HepG2 (cell line): ENCODE results near the gene ALOXE3. TPM values are rescaled to one million over a fixed set of nuclear protein-coding genes. Genes with fewer than 3 reads are reported as not detected.

Experiments
- BCL6 ChIP-seq: IDR thresholded peaks from 2 replicates; pipeline ENCODE4 v1.6.1; 2016; ENCODE audit warnings: missing genetic modification reagents, missing compliant biosample characterization
- DNMT1 ChIP-seq: sonication (generic); formaldehyde crosslinking; IDR thresholded peaks from 2 replicates; pipeline ENCODE4 v1.5.1; 2020; ENCODE audit warnings: mild to moderate bottlenecking, missing genetic modification reagents
- GLI4 ChIP-seq: sonication (generic); formaldehyde crosslinking; IDR thresholded peaks from 2 replicates; pipeline ENCODE4 v1.5.1; 2020; ENCODE audit warnings: missing genetic modification reagents, mild to moderate bottlenecking, moderate library complexity, borderline replicate concordance
- HDAC1 ChIP-seq: sonication (generic); formaldehyde crosslinking; IDR thresholded peaks from 2 replicates; pipeline ENCODE4 v1.5.1; 2020; ENCODE audit warnings: mild to moderate bottlenecking, missing genetic modification reagents
- NCOR1 ChIP-seq: fragments of 200-600 bp; sonication (generic); IDR thresholded peaks from 2 replicates; pipeline ENCODE4 v1.7.0; 2017; ENCODE audit warnings: antibody characterized with exemption, low read length, borderline replicate concordance
- PLRG1 ChIP-seq: fragments of 450-650 bp; conservative IDR thresholded peaks from 2 replicates; pipeline ENCODE4 v1.6.1; 2016
- TMF1 ChIP-seq: sonication (generic); formaldehyde crosslinking; IDR thresholded peaks from 2 replicates; pipeline ENCODE4 v1.8.1; 2022; ENCODE audit warnings: low read depth, missing genetic modification reagents
- ZNF510 ChIP-seq: sonication (generic); formaldehyde crosslinking; IDR thresholded peaks from 2 replicates; pipeline ENCODE4 v1.4.0; 2020; ENCODE audit warnings: low read depth, mild to moderate bottlenecking, missing genetic modification reagents
- ZNF550 ChIP-seq: sonication (generic); formaldehyde crosslinking; IDR thresholded peaks from 2 replicates; pipeline ENCODE4 v1.4.0; 2020; ENCODE audit warnings: mild to moderate bottlenecking, missing genetic modification reagents, borderline replicate concordance
- ZNF792 ChIP-seq: IDR thresholded peaks from 2 replicates; pipeline ENCODE4 v1.6.1; 2016
- ZNF83 ChIP-seq: sonication (generic); formaldehyde crosslinking; IDR thresholded peaks from 2 replicates; pipeline ENCODE4 v1.4.0; 2020; ENCODE audit warnings: missing genetic modification reagents, mild to moderate bottlenecking, borderline replicate concordance
- polyA plus RNA-seq, 8 experiments: library from polyadenylated mRNA; depleted of rRNA in 3 of 8; stranded (reverse) in 7 of 8; unstranded in 1 of 8; fragments of >200 nt; fragmentation: Illumina TruSeq in 4 of 8; extraction: Trizol in 4 of 8; gene quantifications; 2 replicates each; pipeline versions ENCODE4 v1.2.1 to v1.2.3, GENCODE V29; 2011 to 2016; ENCODE audit warnings: low read depth in 4 of 8, missing spikeins in 1 of 8, mixed read lengths in 1 of 8; ENCODE audit not compliant: insufficient read depth in 1 of 8
- total RNA-seq, 5 experiments: library from RNA; depleted of rRNA; stranded (reverse); fragments of >200 nt; fragmentation: Illumina TruSeq; extraction: Trizol; gene quantifications; 2 replicates each; pipeline ENCODE4 v1.2.3, GENCODE V29; 2016; ENCODE audit warnings: low read depth in 1 of 5
- TF ChIP-seq, protein P1 (sequence below): sonication (generic); formaldehyde crosslinking; IDR thresholded peaks from 2 replicates; pipeline ENCODE4 v1.8.0; 2022; ENCODE audit warnings: mild to moderate bottlenecking, missing genetic modification reagents; ENCODE audit not compliant: insufficient replicate concordance
- TF ChIP-seq, protein P2 (sequence below): fragments of 450-650 bp; IDR thresholded peaks from 2 replicates; pipeline ENCODE4 v1.6.1; 2017; ENCODE audit warnings: mild to moderate bottlenecking
- TF ChIP-seq, protein P3 (sequence below): sonication (generic); formaldehyde crosslinking; IDR thresholded peaks from 2 replicates; pipeline ENCODE4 v1.4.0; 2020; ENCODE audit warnings: missing genetic modification reagents, mild to moderate bottlenecking, borderline replicate concordance
- TF ChIP-seq, protein P4 (sequence below): sonication (generic); formaldehyde crosslinking; IDR thresholded peaks from 2 replicates; pipeline ENCODE4 v1.9.0; 2021; ENCODE audit warnings: missing genetic modification reagents, mild to moderate bottlenecking, borderline replicate concordance
- TF ChIP-seq, protein P5 (sequence below): sonication (generic); formaldehyde crosslinking; IDR thresholded peaks from 2 replicates; pipeline ENCODE4 v1.8.1; 2023; ENCODE audit warnings: mild to moderate bottlenecking, moderate library complexity, missing genetic modification reagents

ALOXE3 gene
- total and polyA plus RNA-seq, 2 of the 13 experiments (the other 11 are each of a cell fraction or from before 2014, with no cell fraction given) = 0.07 TPM; not detected in 1

DNA sequence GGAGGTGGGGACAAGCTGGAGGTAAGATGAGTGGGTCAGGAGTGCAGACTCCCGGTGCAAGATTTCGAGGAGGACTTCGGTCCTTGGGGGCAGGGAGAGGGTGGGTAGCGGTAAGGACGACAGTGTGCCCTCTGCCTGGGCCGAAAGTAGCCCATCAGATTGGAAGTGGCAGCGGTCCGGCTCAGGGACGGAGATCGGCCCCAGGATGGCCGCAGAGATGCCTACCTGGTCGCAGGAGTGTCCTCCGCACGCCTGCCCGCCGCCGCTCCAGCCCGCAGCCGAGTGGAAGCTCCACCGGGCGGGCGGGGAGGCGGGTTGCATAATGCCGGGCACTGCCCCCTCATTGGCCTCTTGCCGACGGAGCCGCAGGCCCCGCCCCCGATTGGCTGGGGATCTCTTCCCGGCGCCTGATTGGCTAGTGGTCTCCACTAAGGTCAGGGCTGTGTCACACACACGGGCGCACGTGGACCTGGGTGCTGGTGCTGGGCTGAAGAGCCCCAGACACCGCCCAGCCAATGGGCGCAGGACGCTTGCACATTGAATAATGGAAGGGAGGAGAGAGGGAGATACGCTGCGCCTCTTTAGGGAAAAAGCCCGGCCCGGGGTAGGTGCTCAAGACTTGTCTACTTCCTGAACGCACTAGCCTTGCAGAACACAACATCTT lies 33.9 kb upstream of the ALOXE3 start, which contains the start of gene PER1 (continued):
- TF ChIP-seq HDAC1 (CRISPR knock-in tag) = peak; percentile 59; the same call in 1 of the 2 replicates
- no peak for TF ChIP-seq PLRG1
- peak; percentile 36; the same call in 1 of the 2 replicates for TF ChIP-seq ZNF792 (CRISPR knock-in tag)
- no peak for TF ChIP-seq TMF1 (CRISPR knock-in tag)
- TF ChIP-seq, protein P1, sequence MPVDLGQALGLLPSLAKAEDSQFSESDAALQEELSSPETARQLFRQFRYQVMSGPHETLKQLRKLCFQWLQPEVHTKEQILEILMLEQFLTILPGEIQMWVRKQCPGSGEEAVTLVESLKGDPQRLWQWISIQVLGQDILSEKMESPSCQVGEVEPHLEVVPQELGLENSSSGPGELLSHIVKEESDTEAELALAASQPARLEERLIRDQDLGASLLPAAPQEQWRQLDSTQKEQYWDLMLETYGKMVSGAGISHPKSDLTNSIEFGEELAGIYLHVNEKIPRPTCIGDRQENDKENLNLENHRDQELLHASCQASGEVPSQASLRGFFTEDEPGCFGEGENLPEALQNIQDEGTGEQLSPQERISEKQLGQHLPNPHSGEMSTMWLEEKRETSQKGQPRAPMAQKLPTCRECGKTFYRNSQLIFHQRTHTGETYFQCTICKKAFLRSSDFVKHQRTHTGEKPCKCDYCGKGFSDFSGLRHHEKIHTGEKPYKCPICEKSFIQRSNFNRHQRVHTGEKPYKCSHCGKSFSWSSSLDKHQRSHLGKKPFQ (CRISPR knock-in tag) = no peak
- TF ChIP-seq ZNF550 = no peak
- TF ChIP-seq, protein P2, sequence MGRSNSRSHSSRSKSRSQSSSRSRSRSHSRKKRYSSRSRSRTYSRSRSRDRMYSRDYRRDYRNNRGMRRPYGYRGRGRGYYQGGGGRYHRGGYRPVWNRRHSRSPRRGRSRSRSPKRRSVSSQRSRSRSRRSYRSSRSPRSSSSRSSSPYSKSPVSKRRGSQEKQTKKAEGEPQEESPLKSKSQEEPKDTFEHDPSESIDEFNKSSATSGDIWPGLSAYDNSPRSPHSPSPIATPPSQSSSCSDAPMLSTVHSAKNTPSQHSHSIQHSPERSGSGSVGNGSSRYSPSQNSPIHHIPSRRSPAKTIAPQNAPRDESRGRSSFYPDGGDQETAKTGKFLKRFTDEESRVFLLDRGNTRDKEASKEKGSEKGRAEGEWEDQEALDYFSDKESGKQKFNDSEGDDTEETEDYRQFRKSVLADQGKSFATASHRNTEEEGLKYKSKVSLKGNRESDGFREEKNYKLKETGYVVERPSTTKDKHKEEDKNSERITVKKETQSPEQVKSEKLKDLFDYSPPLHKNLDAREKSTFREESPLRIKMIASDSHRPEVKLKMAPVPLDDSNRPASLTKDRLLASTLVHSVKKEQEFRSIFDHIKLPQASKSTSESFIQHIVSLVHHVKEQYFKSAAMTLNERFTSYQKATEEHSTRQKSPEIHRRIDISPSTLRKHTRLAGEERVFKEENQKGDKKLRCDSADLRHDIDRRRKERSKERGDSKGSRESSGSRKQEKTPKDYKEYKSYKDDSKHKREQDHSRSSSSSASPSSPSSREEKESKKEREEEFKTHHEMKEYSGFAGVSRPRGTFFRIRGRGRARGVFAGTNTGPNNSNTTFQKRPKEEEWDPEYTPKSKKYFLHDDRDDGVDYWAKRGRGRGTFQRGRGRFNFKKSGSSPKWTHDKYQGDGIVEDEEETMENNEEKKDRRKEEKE = no peak
- TF ChIP-seq, protein P3, sequence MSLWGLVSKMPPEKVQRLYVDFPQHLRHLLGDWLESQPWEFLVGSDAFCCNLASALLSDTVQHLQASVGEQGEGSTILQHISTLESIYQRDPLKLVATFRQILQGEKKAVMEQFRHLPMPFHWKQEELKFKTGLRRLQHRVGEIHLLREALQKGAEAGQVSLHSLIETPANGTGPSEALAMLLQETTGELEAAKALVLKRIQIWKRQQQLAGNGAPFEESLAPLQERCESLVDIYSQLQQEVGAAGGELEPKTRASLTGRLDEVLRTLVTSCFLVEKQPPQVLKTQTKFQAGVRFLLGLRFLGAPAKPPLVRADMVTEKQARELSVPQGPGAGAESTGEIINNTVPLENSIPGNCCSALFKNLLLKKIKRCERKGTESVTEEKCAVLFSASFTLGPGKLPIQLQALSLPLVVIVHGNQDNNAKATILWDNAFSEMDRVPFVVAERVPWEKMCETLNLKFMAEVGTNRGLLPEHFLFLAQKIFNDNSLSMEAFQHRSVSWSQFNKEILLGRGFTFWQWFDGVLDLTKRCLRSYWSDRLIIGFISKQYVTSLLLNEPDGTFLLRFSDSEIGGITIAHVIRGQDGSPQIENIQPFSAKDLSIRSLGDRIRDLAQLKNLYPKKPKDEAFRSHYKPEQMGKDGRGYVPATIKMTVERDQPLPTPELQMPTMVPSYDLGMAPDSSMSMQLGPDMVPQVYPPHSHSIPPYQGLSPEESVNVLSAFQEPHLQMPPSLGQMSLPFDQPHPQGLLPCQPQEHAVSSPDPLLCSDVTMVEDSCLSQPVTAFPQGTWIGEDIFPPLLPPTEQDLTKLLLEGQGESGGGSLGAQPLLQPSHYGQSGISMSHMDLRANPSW (CRISPR knock-in tag) = no peak
- TF ChIP-seq, protein P4, sequence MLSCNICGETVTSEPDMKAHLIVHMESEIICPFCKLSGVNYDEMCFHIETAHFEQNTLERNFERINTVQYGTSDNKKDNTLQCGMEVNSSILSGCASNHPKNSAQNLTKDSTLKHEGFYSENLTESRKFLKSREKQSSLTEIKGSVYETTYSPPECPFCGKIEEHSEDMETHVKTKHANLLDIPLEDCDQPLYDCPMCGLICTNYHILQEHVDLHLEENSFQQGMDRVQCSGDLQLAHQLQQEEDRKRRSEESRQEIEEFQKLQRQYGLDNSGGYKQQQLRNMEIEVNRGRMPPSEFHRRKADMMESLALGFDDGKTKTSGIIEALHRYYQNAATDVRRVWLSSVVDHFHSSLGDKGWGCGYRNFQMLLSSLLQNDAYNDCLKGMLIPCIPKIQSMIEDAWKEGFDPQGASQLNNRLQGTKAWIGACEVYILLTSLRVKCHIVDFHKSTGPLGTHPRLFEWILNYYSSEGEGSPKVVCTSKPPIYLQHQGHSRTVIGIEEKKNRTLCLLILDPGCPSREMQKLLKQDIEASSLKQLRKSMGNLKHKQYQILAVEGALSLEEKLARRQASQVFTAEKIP = no peak
- TF ChIP-seq GLI4 = no peak
- TF ChIP-seq NCOR1 = peak; percentile 18; the same call in 1 of the 2 replicates
- 0 out of 2 replicates have a peak, but pooled peaks have one; percentile 50 for TF ChIP-seq ZNF510 (CRISPR knock-in tag)
- TF ChIP-seq DNMT1 = no peak
- TF ChIP-seq, protein P5, sequence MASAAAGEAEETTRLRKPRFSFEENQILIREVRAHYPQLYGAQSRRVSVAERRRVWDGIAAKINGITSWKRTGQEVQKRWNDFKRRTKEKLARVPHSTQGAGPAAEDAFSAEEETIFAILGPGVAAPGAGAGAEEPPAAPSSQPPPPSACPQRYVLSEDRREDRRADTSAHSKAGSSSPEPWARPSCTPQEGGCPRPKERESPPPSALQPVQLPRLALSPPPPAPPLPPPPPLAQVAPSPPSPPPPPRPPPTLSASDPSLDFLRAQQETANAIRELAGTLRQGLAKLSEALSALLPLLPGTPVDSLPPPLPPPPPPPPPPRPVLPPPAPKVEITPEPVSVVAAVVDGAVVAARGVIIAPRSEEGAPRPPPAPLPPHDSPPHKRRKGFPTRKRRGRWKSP (CRISPR knock-in tag) = no peak
- peak; percentile 24; the same call in 1 of the 2 replicates for TF ChIP-seq BCL6 (CRISPR knock-in tag)
- TF ChIP-seq ZNF83 (CRISPR knock-in tag) = no peak
